Measurements from ENCODE around the gene DMD. TPM values are rescaled to one million over a fixed set of nuclear protein-coding genes. Genes with fewer than 3 reads are reported as not detected.
"Not testable (repeated sequence)": the region's sequence is repeated elsewhere in the genome, so short reads cannot be mapped to it uniquely, and the experiment has no call there.

DMD gene
- total RNA-seq, 6 experiments from 2014 or later = 4.9 to 6.0 (median 5.5) TPM

DNA sequence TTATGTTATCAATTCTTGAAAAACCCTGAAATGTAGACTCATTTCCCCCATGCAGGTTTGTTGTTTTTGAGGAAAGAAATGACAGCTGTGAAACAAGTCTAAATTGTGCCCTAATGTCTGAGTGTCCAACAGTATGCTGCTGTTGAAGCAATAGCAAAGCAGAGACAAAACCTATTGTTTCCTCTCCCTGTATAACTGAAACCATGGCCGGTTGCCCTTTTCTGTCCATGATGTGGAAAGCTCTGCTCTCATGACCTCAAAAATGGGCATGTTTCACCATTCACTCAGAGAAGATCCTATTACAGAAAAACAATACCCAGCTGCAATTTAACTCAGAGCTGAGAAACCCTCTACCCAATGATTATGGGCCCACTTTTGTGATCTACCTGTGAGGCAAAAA, 1826.9 kb downstream of the DMD start:
- Mint-ChIP-seq H3K4me1 (ENCODE audit: low read depth) (no peaks in the 10 kb centered on the region), H3K4me3 (no peak overlapping the region), H3K27me3 (ENCODE audit: insufficient read depth) (no peaks in the 10 kb centered on the region), H3K9me3 (no peaks in the 10 kb centered on the region), H3K27ac (no peak overlapping the region), H3K36me3 (ENCODE audit: low read depth) (no peaks in the 10 kb centered on the region)
- TF ChIP-seq, protein P1, sequence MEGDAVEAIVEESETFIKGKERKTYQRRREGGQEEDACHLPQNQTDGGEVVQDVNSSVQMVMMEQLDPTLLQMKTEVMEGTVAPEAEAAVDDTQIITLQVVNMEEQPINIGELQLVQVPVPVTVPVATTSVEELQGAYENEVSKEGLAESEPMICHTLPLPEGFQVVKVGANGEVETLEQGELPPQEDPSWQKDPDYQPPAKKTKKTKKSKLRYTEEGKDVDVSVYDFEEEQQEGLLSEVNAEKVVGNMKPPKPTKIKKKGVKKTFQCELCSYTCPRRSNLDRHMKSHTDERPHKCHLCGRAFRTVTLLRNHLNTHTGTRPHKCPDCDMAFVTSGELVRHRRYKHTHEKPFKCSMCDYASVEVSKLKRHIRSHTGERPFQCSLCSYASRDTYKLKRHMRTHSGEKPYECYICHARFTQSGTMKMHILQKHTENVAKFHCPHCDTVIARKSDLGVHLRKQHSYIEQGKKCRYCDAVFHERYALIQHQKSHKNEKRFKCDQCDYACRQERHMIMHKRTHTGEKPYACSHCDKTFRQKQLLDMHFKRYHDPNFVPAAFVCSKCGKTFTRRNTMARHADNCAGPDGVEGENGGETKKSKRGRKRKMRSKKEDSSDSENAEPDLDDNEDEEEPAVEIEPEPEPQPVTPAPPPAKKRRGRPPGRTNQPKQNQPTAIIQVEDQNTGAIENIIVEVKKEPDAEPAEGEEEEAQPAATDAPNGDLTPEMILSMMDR (IDR thresholded peaks at IDR 0.05) = no peak
- no peak for DNase-seq

DNA sequence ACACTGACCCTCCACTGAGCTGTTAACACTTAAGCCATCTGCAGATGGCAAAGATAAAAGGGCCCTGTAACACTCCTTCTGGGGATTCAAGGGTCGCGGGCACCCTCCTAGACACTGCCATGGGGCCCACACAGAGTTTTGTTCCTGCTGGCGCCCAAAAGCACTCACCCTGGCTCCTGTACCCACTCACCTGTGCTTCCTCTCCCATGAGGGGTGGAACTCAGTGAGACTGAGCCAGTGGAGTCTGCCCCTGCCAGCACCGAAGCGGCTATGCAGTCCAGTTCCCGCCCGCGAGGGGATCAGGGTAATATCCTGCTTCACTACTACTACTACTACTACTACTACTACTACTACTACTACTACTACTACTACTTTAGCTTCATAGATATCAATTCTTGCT, 1827.4 kb downstream of the DMD start:
- H3K27ac Mint-ChIP-seq = no peak overlapping the region
- H3K4me3 Mint-ChIP-seq = no peak overlapping the region
- no peaks in the 10 kb centered on the region for H3K36me3 Mint-ChIP-seq (ENCODE audit: low read depth)
- TF ChIP-seq, protein P1 (IDR thresholded peaks at IDR 0.05) = no peak
- H3K27me3 Mint-ChIP-seq (ENCODE audit: insufficient read depth) = no peaks in the 10 kb centered on the region
- H3K9me3 Mint-ChIP-seq = no peaks in the 10 kb centered on the region
- H3K4me1 Mint-ChIP-seq (ENCODE audit: low read depth) = no peaks in the 10 kb centered on the region
- DNase-seq = no peak

DNA sequence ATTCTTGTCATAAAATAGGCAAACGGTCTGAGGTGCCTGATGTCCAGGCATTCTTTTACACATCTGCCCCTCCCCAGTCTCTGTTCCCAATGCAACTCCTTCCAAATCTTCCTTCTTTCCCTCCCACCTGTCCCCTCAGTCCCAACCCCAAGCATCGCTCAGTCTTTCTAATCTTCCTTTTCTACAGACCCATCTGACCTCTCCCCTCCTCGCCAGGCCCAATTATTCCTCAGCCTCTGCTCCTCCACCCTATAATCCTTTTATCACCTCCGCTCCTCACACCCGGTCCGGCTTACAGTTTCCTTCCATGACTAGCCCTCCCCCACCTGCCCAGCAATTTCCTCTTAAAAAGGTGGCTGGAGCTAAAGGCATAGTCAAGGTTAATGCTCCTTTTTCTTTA, 1832.4 kb downstream of the DMD start:
- H3K4me3 Mint-ChIP-seq; H3K9me3 Mint-ChIP-seq; H3K4me1 Mint-ChIP-seq (ENCODE audit: low read depth); H3K36me3 Mint-ChIP-seq (ENCODE audit: low read depth); H3K27ac Mint-ChIP-seq; H3K27me3 Mint-ChIP-seq (ENCODE audit: insufficient read depth); DNase-seq: not testable (repeated sequence)

DNA sequence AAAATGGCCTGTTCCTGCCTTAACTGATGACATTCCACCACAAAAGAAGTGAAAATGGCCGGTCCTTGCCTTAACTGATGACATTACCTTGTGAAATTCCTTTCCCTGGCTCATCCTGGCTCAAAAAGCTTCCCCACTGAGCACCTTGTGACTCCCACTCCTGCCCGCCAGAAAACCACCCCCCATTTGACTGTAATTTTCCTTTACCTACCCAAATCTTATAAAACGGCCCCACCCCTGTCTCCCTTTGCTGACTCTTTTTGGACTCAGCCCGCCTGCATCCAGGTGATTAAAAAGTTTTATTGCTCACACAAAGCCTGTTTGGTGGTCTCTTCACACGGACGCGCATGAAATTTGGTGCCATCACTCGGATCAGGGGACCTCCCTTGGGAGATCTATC, 1833.5 kb downstream of the DMD start:
- H3K27ac Mint-ChIP-seq; H3K36me3 Mint-ChIP-seq (ENCODE audit: low read depth); DNase-seq; H3K4me3 Mint-ChIP-seq; H3K27me3 Mint-ChIP-seq (ENCODE audit: insufficient read depth); H3K4me1 Mint-ChIP-seq (ENCODE audit: low read depth); H3K9me3 Mint-ChIP-seq: not testable (repeated sequence)

DNA sequence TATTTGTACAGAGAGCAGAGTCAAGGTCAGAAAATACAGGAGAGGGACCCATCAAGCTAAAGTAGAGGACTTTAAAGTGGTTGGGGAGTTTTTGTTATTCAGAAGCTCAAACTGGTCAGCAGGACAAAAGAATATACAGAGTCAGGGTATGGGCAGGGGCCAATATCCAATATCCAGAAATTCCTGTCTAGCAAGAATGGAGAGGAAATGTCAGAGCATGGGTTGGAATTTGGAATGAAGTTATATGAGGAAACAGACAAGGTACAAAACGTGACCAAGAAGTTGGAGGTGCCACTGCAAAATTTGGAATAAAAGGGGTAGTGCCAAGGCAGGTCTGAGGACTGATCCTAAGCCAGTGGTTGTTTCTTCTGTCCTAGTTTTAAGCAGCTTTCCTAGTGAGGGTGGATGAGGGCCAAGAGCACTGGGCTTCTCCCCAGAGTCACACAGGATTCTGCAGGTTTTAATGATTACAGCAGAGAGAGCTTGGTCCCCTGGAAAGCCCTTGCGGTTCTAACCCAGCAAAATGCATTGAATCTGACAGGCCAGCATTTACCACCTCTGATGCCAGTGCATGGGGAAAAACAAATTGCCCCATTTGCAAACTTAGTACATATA, 1834.8 kb downstream of the DMD start:
- Mint-ChIP-seq H3K4me1 (ENCODE audit: low read depth) (no peaks in the 10 kb centered on the region), H3K27me3 (ENCODE audit: insufficient read depth) (no peaks in the 10 kb centered on the region; the same call in 1 of the 2 replicates), H3K27ac (no peak overlapping the region), H3K4me3 (no peak overlapping the region), H3K36me3 (ENCODE audit: low read depth) (no peaks in the 10 kb centered on the region), H3K9me3 (no peaks in the 10 kb centered on the region)
- TF ChIP-seq, protein P1 (IDR thresholded peaks at IDR 0.05) = no peak
- DNase-seq = no peak

DNA sequence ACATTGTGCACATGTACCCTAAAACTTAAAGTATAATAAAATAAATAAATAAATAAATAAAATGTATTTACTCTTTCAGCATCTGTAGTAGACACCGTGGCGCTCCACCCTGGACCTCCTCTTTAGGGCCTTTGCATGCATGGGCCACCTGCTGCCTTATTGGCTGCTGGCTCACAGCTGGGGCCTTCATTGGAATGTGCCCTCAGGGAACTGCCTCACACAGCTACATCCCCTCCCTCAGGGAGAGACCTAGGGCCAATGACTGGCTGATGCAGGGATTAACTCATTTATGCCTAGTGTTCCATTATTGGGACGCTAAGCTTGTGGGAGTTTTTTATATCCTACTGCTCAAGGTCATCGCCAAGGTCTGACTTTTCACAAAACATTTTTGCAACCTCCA, 1836.6 kb downstream of the DMD start:
- H3K36me3 Mint-ChIP-seq (ENCODE audit: low read depth) = no peaks in the 10 kb centered on the region
- H3K27ac Mint-ChIP-seq = no peak overlapping the region
- TF ChIP-seq, protein P1 (IDR thresholded peaks at IDR 0.05) = no peak
- no peak overlapping the region for H3K4me3 Mint-ChIP-seq
- no peaks in the 10 kb centered on the region for H3K4me1 Mint-ChIP-seq (ENCODE audit: low read depth)
- H3K9me3 Mint-ChIP-seq = no peaks in the 10 kb centered on the region
- no peaks in the 10 kb centered on the region; the same call in 1 of the 2 replicates for H3K27me3 Mint-ChIP-seq (ENCODE audit: insufficient read depth)
- DNase-seq = no peak

DNA sequence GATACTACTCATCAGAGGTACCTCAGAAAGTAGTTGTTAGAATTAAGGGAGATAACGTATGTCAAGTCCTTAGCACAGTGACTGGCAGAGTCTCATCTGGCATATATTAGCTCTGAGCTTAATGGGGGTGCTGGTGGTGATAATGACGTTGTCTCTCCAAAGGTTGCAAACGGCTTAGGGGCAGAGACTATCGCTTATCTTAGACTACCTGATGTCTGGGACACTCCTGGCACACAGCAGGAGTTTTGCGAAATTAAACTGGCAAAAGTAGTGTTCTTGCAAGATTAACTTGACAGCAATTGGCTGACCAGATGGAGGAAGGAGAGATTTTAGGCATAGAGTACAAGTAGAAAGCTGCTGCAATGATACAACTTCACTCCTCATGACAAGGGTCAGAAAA, 1839.4 kb downstream of the DMD start:
- H3K27ac Mint-ChIP-seq = no peak overlapping the region
- no peaks in the 10 kb centered on the region for H3K9me3 Mint-ChIP-seq
- H3K4me1 Mint-ChIP-seq (ENCODE audit: low read depth) = no peaks in the 10 kb centered on the region
- no peak overlapping the region for H3K4me3 Mint-ChIP-seq
- H3K27me3 Mint-ChIP-seq (ENCODE audit: insufficient read depth) = peaks cover 3% of the 10 kb centered on the region
- no peaks in the 10 kb centered on the region for H3K36me3 Mint-ChIP-seq (ENCODE audit: low read depth)
- DNase-seq = no peak
- TF ChIP-seq, protein P1 (IDR thresholded peaks at IDR 0.05) = no peak

All from HFFc6 (cell line).